OCI-LY1 (cell line): Measurements from ENCODE around the gene TMEM59L.

ENCODE experiments used
- H2AFZ ChIP-seq: fragments of 200-600 bp; sonication (generic), shearing (Covaris generic); 2 replicates; pipeline ENCODE4 v1.6.0; 2014; ENCODE audit warnings: antibody characterized with exemption, mild to moderate bottlenecking, low read length
- H3F3A ChIP-seq: fragments of 200-600 bp; sonication (generic), shearing (Covaris generic); 2 replicates; pipeline ENCODE4 v1.6.0; 2014; ENCODE audit warnings: mild to moderate bottlenecking, antibody characterized with exemption, low read length, moderate library complexity; ENCODE audit not compliant: insufficient read depth
- H3K27ac ChIP-seq: fragments of 200-600 bp; sonication (generic); 2 replicates; pipeline ENCODE4 v1.5.1; 2014; ENCODE audit warnings: low read length, mixed run types, mild to moderate bottlenecking, low read depth; ENCODE audit not compliant: poor library complexity, severe bottlenecking
- H3K27me3 ChIP-seq: fragments of 200-600 bp; sonication (generic); 2 replicates; pipeline ENCODE4 v1.6.0; 2014; ENCODE audit warnings: antibody characterized with exemption, mild to moderate bottlenecking, low read length, moderate library complexity; ENCODE audit not compliant: insufficient read depth
- H3K36me3 ChIP-seq: fragments of 200-600 bp; sonication (generic); 2 replicates; pipeline ENCODE4 v1.6.1; 2014; ENCODE audit warnings: mild to moderate bottlenecking, antibody characterized with exemption, low read length, moderate library complexity, mixed read lengths; ENCODE audit not compliant: insufficient read depth
- H3K4me1 ChIP-seq: fragments of 200-600 bp; sonication (generic); 2 replicates; pipeline ENCODE4 v1.5.1; 2014; ENCODE audit warnings: mild to moderate bottlenecking, low read length, moderate library complexity; ENCODE audit not compliant: insufficient read depth, severe bottlenecking
- H3K4me2 ChIP-seq: fragments of 200-600 bp; sonication (generic), shearing (Covaris generic); 2 replicates; pipeline ENCODE4 v1.6.1; 2014; ENCODE audit warnings: low read length
- H3K4me3 ChIP-seq: fragments of 200-600 bp; sonication (generic); 2 replicates; pipeline ENCODE4 v1.5.1; 2014; ENCODE audit warnings: low read length, low read depth, mild to moderate bottlenecking, mixed read lengths; ENCODE audit not compliant: poor library complexity, severe bottlenecking
- H3K79me2 ChIP-seq: fragments of 200-600 bp; shearing (Covaris generic); 2 replicates; pipeline ENCODE4 v1.6.1; 2016; ENCODE audit warnings: mixed run types, low read length, mixed read lengths; ENCODE audit not compliant: insufficient read depth
- H3K9ac ChIP-seq: fragments of 200-600 bp; sonication (generic), shearing (Covaris generic); 2 replicates; pipeline ENCODE4 v1.6.1; 2014; ENCODE audit warnings: mild to moderate bottlenecking, low read length, mixed read lengths
- H3K9me2 ChIP-seq: fragments of 200-600 bp; sonication (generic), shearing (Covaris generic); 2 replicates; pipeline ENCODE4 v1.6.1; 2014; ENCODE audit warnings: low read depth, mild to moderate bottlenecking, low read length, mixed read lengths
- H3K9me3 ChIP-seq: fragments of 200-600 bp; shearing (Covaris generic); 2 replicates; pipeline ENCODE4 v1.6.1; 2014; ENCODE audit warnings: low read length, mixed read lengths
- H4K20me1 ChIP-seq: fragments of 200-600 bp; sonication (generic), shearing (Covaris generic); 2 replicates; pipeline ENCODE4 v1.6.0; 2016; ENCODE audit warnings: mild to moderate bottlenecking, low read length; ENCODE audit not compliant: insufficient read depth
- EZH2 ChIP-seq: fragments of 200-600 bp; sonication (generic), shearing (Covaris generic); IDR thresholded peaks from 2 replicates; pipeline ENCODE4 v1.8.0; 2017; ENCODE audit warnings: borderline replicate concordance, mixed run types, mild to moderate bottlenecking, antibody characterized with exemption, low read length, moderate library complexity, mixed read lengths
- TF ChIP-seq, protein P1 (sequence below): fragments of 200-600 bp; sonication (generic), shearing (Covaris generic); IDR thresholded peaks from 2 replicates; pipeline ENCODE4 v1.5.1; 2017; ENCODE audit warnings: mild to moderate bottlenecking, antibody characterized with exemption, low read length, moderate library complexity, mixed read lengths

The TMEM59L gene

DNA sequence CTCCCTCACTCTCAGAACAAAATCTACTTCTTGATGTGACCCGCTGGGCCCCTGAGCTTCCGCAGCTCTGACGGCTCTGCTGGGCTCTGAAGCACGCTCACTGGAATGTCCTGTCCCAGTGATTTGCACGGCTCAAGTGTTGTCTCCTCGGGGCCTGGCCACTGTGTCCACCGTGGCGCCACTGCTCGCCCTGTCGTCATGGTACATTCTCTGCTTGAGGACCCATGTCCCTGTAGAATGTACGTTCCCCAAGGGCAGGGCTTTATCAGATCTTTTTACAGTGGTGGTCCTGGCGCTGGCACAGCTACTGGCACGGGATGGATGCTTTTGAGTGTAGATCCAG, 36.3 kb downstream of the TMEM59L start:
- Histone ChIP-seq H3K36me3 (no peaks in the 10 kb centered on the region), H3K27me3 (peaks cover 12% of the 10 kb centered on the region; the same call in 1 of the 2 replicates), H3K4me2 (no peak overlapping the region), H3K27ac (no peak overlapping the region), H3F3A (no peaks in the 10 kb centered on the region), H3K9me2 (no peaks in the 10 kb centered on the region), H3K79me2 (no peaks in the 10 kb centered on the region), H3K9ac (no peak overlapping the region), H4K20me1 (no peaks in the 10 kb centered on the region), H3K4me1 (no peaks in the 10 kb centered on the region), H3K9me3 (no peaks in the 10 kb centered on the region), H3K4me3 (no peak overlapping the region), H2AFZ (no peak overlapping the region)
- TF ChIP-seq EZH2 = no peak
- TF ChIP-seq, protein P1, sequence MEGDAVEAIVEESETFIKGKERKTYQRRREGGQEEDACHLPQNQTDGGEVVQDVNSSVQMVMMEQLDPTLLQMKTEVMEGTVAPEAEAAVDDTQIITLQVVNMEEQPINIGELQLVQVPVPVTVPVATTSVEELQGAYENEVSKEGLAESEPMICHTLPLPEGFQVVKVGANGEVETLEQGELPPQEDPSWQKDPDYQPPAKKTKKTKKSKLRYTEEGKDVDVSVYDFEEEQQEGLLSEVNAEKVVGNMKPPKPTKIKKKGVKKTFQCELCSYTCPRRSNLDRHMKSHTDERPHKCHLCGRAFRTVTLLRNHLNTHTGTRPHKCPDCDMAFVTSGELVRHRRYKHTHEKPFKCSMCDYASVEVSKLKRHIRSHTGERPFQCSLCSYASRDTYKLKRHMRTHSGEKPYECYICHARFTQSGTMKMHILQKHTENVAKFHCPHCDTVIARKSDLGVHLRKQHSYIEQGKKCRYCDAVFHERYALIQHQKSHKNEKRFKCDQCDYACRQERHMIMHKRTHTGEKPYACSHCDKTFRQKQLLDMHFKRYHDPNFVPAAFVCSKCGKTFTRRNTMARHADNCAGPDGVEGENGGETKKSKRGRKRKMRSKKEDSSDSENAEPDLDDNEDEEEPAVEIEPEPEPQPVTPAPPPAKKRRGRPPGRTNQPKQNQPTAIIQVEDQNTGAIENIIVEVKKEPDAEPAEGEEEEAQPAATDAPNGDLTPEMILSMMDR = no peak

DNA sequence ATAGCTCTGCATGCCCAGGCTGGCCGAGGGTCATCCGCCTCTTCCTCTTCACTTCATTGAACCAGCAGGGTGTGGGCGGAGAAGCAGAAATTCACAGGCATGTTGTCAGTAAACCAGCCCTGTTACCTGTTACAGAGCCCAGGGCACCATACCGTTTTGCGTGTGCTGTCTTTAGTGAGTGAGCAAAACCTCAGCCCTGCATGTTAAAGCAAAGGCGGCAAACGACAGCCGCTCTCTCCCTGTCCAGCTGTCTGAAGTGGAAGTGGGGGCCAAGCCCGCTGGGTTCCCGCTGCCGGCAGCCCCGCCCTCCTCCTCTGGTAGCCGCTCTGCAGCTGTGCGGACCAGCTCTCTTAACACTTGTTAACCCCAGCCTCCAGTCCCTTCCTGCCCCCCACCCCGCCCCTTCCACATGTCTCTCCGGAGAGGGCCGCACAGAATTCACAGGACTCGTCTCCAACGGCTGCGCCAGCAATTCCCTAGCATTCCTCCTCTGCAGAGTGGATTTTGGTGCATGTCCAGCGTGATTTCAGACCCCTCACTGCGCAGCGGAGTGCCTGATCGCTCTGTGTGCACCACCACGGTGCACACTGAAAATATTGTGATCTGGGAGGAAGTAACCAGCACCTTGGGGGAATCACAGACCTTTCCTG, 36.8 kb downstream of the TMEM59L start:
- Histone ChIP-seq H3K4me3 (no peak overlapping the region), H2AFZ (no peak overlapping the region), H3K9me2 (no peaks in the 10 kb centered on the region), H4K20me1 (no peaks in the 10 kb centered on the region), H3K79me2 (no peaks in the 10 kb centered on the region), H3K36me3 (no peaks in the 10 kb centered on the region), H3K9ac (no peak overlapping the region), H3K27me3 (peaks cover 12% of the 10 kb centered on the region; the same call in 1 of the 2 replicates), H3K9me3 (no peaks in the 10 kb centered on the region), H3K4me2 (no peak overlapping the region), H3K4me1 (no peaks in the 10 kb centered on the region), H3K27ac (no peak overlapping the region), H3F3A (no peaks in the 10 kb centered on the region)
- TF ChIP-seq, protein P1 = no peak
- TF ChIP-seq EZH2 = no peak

- no peak for TF ChIP-seq EZH2
- TF ChIP-seq, protein P1 = no peak
- no peak overlapping the region for H3K9ac ChIP-seq
- H3K4me1 ChIP-seq = no peaks in the 10 kb centered on the region
Observed at GRCh38 chr19:18650021-18650390, 37.3 kb downstream of the TMEM59L start.

More at GRCh38 chr19:18650021-18650390, 37.3 kb downstream of the TMEM59L start:
- H4K20me1 ChIP-seq = no peaks in the 10 kb centered on the region
- H3K4me2 ChIP-seq = no peak overlapping the region
- no peak overlapping the region for H3K4me3 ChIP-seq
- H3K27ac ChIP-seq = no peak overlapping the region
- H2AFZ ChIP-seq = no peak overlapping the region
- H3K27me3 ChIP-seq = peaks cover 12% of the 10 kb centered on the region; the same call in 1 of the 2 replicates
- no peaks in the 10 kb centered on the region for H3K79me2 ChIP-seq
- no peaks in the 10 kb centered on the region for H3F3A ChIP-seq
- no peaks in the 10 kb centered on the region for H3K9me3 ChIP-seq
- no peaks in the 10 kb centered on the region for H3K36me3 ChIP-seq
- H3K9me2 ChIP-seq = no peaks in the 10 kb centered on the region
